ENCODE results near the gene GPR152. TPM values are rescaled to one million over a fixed set of nuclear protein-coding genes. Genes with fewer than 3 reads are reported as not detected.
"Not testable (repeated sequence)": the region's sequence is repeated elsewhere in the genome, so short reads cannot be mapped to it uniquely, and the experiment has no call there.

The GPR152 gene
- polyA plus RNA-seq, 10 donors, result not detected

- DNase-seq, result no peak
Observed at GRCh38 chr11:67410984-67411784, 41.3 kb downstream of the GPR152 start.

- DNase-seq, result no peak
Observed at GRCh38 chr11:67410369-67410831, 42.1 kb downstream of the GPR152 start.

GRCh38 chr11:67409781-67410368 is 42.7 kb downstream of the GPR152 start:
- DNase-seq, result no peak

GRCh38 chr11:67409261-67409666 is 43.3 kb downstream of the GPR152 start:
- no peak for DNase-seq

- no peak for DNase-seq
Observed at GRCh38 chr11:67408437-67409200, 43.9 kb downstream of the GPR152 start.

- DNase-seq, result no peak
Observed at GRCh38 chr11:67407688-67408163, 44.8 kb downstream of the GPR152 start.

- no peak for DNase-seq
Observed at GRCh38 chr11:67406969-67407687, 45.4 kb downstream of the GPR152 start.

- no peak for DNase-seq
Observed at GRCh38 chr11:67406420-67406968, 46.0 kb downstream of the GPR152 start.

- no peak for DNase-seq
Observed at GRCh38 chr11:67405688-67406339, 46.7 kb downstream of the GPR152 start.

GRCh38 chr11:67405196-67405567 is 47.3 kb downstream of the GPR152 start:
- no peak for DNase-seq

GRCh38 chr11:67404515-67405195 is 47.9 kb downstream of the GPR152 start:
- DNase-seq, result no peak

GRCh38 chr11:67403085-67403484 is 49.4 kb downstream of the GPR152 start:
- DNase-seq, result not testable (repeated sequence)

- not testable (repeated sequence) for DNase-seq
Observed at GRCh38 chr11:67402192-67402839, 50.2 kb downstream of the GPR152 start.

- DNase-seq, result peak; percentile 90 to 95 (median 91)
Observed at GRCh38 chr11:67401495-67402191, 50.9 kb downstream of the GPR152 start, which contains the start of gene PPP1CA. TSS of gene PPP1CA (minus strand) at chr11:67401858. CDS start at chr11:67401782, 76 bp downstream.

All from muscle of back (tissue), 11 donors.